IPS-15b (cell line): ENCODE measurements around the gene STK32A.

Experiments
- H3K27me3 ChIP-seq: one replicate; pipeline ENCODE4 v1.6.1; 2013; ENCODE audit warnings: low read length; ENCODE audit not compliant: control insufficient read depth, insufficient read depth
- H3K36me3 ChIP-seq: one replicate; pipeline ENCODE4 v1.6.1; 2013; ENCODE audit warnings: low read length; ENCODE audit not compliant: control insufficient read depth, insufficient read depth
- H3K4me1 ChIP-seq: one replicate; pipeline ENCODE4 v1.6.1; 2013; ENCODE audit warnings: mild to moderate bottlenecking, low read length; ENCODE audit not compliant: control insufficient read depth, insufficient read depth
- H3K4me3 ChIP-seq: one replicate; pipeline ENCODE4 v1.5.1; 2013; ENCODE audit warnings: low read depth, low read length
- H3K9ac ChIP-seq: one replicate; pipeline ENCODE4 v1.6.1; 2013; ENCODE audit warnings: low read depth, mild to moderate bottlenecking, low read length
- H3K9me3 ChIP-seq: one replicate; pipeline ENCODE4 v1.6.1; 2013; ENCODE audit warnings: mild to moderate bottlenecking, low read length; ENCODE audit not compliant: control insufficient read depth, insufficient read depth

Gene STK32A

DNA sequence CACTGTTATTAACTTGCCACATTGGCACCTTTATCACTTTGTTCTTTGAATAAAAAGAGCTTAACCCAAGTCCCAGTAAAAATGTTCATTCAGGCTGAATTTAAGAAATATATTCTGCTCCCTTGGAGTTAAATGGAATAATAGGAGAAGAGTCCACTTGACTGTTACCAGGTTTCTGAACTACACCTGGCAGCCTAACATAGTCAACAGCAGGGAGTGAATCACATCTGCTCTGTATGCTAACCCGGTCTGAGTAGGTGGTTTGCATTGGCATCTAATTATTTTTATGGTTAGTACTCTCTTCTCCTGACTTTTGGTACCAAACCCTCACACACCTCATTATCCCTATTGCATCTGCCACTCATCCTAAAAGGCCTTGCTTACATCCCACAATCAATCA, 86.7 kb downstream of the STK32A start:
- Histone ChIP-seq H3K27me3 (no peaks in the 10 kb centered on the region), H3K9ac (no peak overlapping the region)

DNA sequence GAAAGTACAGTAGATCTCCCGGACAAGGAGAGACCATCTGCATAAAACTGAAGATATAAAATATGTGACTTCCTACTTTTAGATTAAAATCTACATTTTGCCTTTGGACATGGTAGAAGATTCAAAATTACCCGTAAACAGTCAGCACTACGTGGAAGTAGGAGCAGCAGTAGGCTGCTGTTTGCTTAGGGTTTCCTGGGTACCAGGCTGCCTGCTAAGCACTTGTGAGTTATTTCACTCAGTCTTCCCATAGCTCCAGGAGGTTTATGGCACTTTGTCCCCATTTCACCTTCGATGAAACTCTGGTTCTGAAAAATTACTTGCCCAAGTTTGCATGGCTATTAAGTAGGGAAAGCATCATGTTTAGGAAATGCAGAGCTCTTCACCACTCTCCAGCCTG, 92.6 kb downstream of the STK32A start:
- Histone ChIP-seq H3K4me3 (no peak overlapping the region), H3K4me1 (no peaks in the 10 kb centered on the region), H3K36me3 (no peaks in the 10 kb centered on the region), H3K9ac (no peak overlapping the region), H3K9me3 (no peaks in the 10 kb centered on the region), H3K27me3 (no peaks in the 10 kb centered on the region)

More for the DNA sequence above, 86.7 kb downstream of the STK32A start:
- Histone ChIP-seq H3K36me3 (no peaks in the 10 kb centered on the region), H3K4me3 (no peak overlapping the region), H3K4me1 (no peaks in the 10 kb centered on the region), H3K9me3 (no peaks in the 10 kb centered on the region)

DNA sequence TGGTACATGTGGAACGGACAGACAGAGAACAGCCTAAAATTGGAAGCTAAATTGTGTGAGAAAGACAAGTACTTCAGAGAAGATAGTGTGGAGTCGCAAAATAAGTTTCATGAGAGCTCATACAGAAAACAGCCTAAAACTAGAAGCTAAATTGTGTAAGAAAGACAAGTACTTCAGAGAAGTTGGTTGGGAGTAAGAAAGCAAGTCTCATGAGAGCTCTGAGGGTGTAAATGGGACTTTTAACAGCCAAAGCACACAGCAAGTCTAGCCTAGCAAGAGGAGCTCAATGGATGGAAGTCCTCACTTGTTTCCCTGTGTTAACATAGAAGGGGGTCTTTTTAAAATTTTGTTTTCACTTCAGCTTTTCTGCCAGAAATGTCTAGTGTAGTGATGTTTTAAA, 93.1 kb downstream of the STK32A start:
- H3K4me3 ChIP-seq = no peak overlapping the region
- no peaks in the 10 kb centered on the region for H3K36me3 ChIP-seq
- H3K4me1 ChIP-seq = no peaks in the 10 kb centered on the region

DNA sequence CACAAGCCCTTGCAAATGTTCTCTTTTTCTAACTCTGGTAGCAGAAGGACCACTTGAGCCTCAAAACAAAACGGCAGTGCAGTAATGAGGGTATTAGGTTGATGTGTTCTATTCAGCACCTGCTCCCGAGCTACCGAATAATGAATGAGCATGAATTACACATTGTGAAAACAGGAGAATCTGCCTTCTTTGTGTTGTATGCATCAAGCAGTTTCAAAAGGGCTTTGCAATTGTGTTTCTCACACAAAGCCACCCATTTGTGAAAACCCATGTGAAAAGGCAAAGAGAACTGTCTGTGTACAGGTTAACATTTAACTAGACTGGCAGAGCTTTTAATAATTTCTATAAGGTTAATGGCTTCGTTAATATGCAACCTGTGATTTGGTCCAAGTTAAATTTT, 97.8 kb downstream of the STK32A start:
- Histone ChIP-seq H3K9ac (no peak overlapping the region), H3K9me3 (no peaks in the 10 kb centered on the region), H3K36me3 (no peaks in the 10 kb centered on the region), H3K27me3 (no peaks in the 10 kb centered on the region), H3K4me3 (no peak overlapping the region), H3K4me1 (peaks cover 11% of the 10 kb centered on the region)

More for the DNA sequence above, 93.1 kb downstream of the STK32A start:
- Histone ChIP-seq H3K9ac (no peak overlapping the region), H3K9me3 (no peaks in the 10 kb centered on the region), H3K27me3 (no peaks in the 10 kb centered on the region)

DNA sequence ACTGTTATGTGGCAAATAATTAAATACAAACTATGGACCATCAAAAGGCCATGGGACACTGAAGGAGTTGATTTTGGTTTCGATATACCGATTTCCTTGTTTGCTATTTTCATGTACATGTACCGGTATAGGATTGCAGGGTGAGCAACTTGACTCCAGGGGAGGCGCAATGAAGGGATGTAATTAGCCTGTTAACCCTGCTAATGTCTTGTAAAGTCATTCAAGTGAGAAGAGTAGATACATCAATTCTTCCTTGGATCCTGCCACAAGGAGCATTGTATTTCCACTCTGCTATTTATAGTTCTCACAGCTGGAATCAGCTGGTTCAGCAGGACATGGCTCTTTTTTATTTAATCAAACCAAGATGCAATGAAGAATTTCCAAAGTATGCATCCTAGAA, 102.0 kb downstream of the STK32A start:
- Histone ChIP-seq H3K36me3 (no peaks in the 10 kb centered on the region), H3K27me3 (no peaks in the 10 kb centered on the region)

DNA sequence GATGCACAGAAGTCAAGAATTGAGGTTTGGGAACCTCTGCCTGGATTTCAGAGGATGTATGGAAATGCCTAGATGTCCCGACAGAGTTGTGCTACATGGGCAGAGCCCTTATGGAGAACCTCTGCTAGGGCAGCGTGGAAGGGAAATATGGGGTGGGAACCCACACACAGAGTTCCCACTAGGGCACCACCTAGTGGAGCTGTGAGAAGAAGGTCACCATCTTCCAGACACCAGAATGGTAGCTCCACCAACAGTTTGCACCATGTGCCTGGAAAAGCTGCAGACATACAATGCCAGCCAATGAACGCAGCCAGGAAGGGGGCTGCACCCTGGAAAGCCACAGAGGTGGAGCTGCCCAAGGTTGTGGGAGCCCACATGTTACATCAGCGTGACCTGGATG, 104.5 kb downstream of the STK32A start:
- Histone ChIP-seq H3K27me3 (no peaks in the 10 kb centered on the region), H3K4me3 (no peak overlapping the region), H3K36me3 (no peaks in the 10 kb centered on the region), H3K9ac (no peak overlapping the region), H3K4me1 (peaks cover 10% of the 10 kb centered on the region), H3K9me3 (no peaks in the 10 kb centered on the region)

More for the DNA sequence above, 102.0 kb downstream of the STK32A start:
- peaks cover 11% of the 10 kb centered on the region for H3K4me1 ChIP-seq
- no peak overlapping the region for H3K9ac ChIP-seq
- H3K9me3 ChIP-seq = no peaks in the 10 kb centered on the region
- no peak overlapping the region for H3K4me3 ChIP-seq

DNA sequence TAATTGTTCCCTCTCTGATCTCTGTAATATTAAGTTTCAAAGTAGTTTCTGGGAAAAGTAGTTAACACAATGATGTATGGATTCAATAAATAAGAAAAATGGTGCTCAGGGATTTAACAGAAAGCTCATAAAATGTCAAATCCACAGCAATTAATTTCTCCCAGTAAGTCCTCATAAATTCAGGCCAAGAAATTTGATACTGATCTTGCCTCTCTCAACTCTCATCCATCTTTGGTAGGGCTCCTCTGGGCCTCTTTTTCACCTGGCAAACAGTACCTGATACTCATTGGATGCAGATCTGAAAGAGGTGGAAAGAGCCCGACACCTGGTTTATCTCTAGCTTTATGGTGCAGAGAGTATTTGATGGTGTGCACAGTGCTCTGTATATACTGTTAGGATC, 106.1 kb downstream of the STK32A start:
- Histone ChIP-seq H3K4me3 (no peak overlapping the region), H3K4me1 (peaks cover 10% of the 10 kb centered on the region), H3K27me3 (no peaks in the 10 kb centered on the region), H3K9ac (no peak overlapping the region), H3K36me3 (no peaks in the 10 kb centered on the region), H3K9me3 (no peaks in the 10 kb centered on the region)

DNA sequence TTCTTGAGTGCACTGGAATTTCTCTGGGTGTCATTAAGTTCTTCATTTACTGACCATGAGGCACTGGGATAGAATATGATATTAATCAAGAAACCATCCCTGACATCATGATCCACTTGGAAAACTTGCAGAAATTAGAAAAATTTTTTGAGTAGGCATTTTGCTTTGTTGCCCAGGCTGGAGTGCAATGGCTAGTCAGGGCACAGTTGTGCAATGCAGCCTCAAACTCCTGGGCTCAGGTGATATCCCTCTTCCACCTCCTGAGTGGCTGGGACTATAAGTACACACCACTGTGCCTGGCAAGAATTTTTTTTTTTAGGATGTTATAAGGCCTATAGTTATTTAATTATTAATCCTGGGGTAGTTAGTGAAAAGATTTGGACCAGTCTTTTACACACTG, 106.5 kb downstream of the STK32A start:
- no peaks in the 10 kb centered on the region for H3K36me3 ChIP-seq
- peaks cover 10% of the 10 kb centered on the region for H3K4me1 ChIP-seq
- H3K9ac ChIP-seq = no peak overlapping the region
- H3K27me3 ChIP-seq = no peaks in the 10 kb centered on the region
- H3K4me3 ChIP-seq = no peak overlapping the region
- H3K9me3 ChIP-seq = no peaks in the 10 kb centered on the region

DNA sequence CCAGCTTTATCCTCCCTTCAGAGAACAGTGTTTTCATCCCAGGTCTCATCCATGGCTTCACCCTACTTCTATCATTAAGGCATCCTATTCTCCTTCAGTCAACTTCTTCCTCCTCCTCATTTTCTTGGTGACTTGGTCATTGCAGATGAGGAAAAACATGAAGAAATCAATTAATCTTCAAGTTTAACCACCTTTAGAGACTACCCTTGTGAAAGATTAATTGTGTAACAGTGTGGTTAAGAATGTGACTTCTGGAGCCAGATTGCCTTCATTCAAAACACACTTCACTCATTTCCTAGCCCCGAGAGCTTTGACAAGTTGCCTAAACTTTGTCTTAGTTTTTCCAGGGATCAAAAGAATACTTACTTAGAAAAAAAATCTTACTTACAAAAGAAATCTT, 110.0 kb downstream of the STK32A start:
- Histone ChIP-seq H3K9me3 (no peaks in the 10 kb centered on the region), H3K9ac (no peak overlapping the region), H3K36me3 (no peaks in the 10 kb centered on the region), H3K27me3 (no peaks in the 10 kb centered on the region), H3K4me3 (no peak overlapping the region), H3K4me1 (no peaks in the 10 kb centered on the region)

DNA sequence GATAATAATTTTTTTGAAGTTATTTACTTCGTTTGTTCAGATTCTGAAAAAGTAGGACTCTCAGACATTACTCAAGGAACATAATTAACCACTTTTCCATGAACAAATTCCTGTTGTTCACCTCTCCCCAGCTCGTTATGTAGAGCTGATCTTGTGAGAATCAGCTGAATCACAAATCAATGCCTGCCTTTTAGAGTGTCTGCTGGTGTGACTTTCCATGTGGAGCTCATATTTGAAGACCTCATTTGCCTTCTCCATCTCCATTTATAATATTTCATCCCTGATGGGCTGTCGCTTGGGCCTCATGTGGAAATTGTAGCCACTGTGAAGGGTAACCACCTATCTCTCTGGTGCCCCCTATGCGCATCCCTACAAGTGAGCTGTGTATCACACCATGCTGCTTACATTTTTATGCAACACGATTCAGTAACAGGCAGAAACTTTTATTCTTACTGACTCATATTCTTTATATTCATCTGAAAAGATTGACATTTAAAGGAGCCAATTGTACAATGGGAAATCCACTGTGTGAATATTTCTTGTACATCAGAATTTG, 111.3 kb downstream of the STK32A start:
- H3K27me3 ChIP-seq = no peaks in the 10 kb centered on the region
- no peaks in the 10 kb centered on the region for H3K4me1 ChIP-seq
- no peak overlapping the region for H3K4me3 ChIP-seq
- H3K9ac ChIP-seq = no peak overlapping the region
- H3K36me3 ChIP-seq = no peaks in the 10 kb centered on the region
- no peaks in the 10 kb centered on the region for H3K9me3 ChIP-seq

DNA sequence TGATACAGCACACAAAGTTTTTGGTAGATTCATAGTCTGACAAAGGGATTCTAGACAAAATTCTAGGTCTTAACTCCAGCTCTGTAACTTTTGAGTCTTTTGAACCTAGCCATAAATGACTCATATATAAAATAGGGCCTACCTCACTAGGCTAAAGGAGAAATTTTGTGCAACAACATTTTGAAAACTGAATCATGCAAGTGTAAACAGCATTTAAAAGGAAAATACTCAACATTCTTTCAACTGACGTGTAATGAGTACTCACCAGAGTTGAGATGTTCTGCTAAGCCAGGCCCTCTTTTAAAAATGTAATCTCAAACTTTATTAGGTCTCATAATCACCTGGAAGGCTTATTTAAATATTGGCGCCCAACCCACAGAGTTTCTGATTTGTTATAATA, 113.2 kb downstream of the STK32A start:
- H3K9ac ChIP-seq = no peak overlapping the region
- no peaks in the 10 kb centered on the region for H3K36me3 ChIP-seq
- no peaks in the 10 kb centered on the region for H3K27me3 ChIP-seq
- H3K9me3 ChIP-seq = no peaks in the 10 kb centered on the region
- no peaks in the 10 kb centered on the region for H3K4me1 ChIP-seq
- no peak overlapping the region for H3K4me3 ChIP-seq

DNA sequence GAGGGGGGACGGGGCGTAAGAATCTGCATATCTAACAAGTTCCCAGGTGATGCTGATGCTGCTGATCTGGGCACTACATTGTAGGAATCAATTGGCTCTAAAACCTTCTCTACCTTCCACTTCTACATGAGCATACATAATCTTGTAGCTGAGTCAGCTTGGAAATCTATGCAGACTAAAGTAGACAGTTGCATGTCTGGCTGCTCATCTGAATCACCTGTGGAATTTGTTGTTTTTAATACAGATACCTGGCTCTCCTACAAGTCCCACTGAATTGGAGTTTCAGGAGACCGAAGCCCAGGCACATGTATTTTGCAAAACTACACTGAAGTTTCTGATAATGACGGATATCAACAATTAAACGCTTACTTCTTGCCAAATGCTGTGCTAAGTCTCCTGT, 113.6 kb downstream of the STK32A start:
- Histone ChIP-seq H3K36me3 (no peaks in the 10 kb centered on the region), H3K9ac (no peak overlapping the region), H3K27me3 (no peaks in the 10 kb centered on the region), H3K9me3 (no peaks in the 10 kb centered on the region), H3K4me3 (no peak overlapping the region), H3K4me1 (no peaks in the 10 kb centered on the region)
